GM19455 (cell line): ENCODE data around the gene HERPUD2.
"Not testable (repeated sequence)": the region's sequence is repeated elsewhere in the genome, so short reads cannot be mapped to it uniquely, and the experiment has no call there.

Experiments used
- ATAC-seq: cut with Tn5 transposase; IDR thresholded peaks from one replicate; pipeline ENCODE4 v1.9.1; 2021; ENCODE audit not compliant: unreplicated experiment

HERPUD2 gene

GRCh38 chr7:35714862-35715261 is 19.9 kb upstream of the HERPUD2 start:
- no peak for ATAC-seq

DNA sequence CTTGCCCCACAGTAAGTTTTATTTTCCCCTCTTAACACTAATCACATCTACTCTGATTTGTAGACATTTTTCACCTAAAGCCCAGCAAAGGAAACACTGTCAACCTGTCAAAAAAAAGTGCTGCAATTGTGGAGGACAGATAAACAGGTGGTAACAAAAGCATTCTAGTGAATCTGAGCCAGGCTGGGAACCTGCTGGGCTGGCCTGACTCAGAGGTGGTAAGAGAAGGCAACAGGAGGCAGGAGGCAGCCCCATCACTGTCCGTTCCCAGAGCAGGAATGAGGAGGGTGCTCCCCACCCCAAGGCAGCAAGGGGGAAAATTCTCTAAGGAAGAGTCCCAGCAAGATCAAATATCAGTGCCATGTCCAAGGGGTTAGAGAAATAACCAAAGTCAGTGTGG is 19.5 kb upstream of the HERPUD2 start:
- ATAC-seq, result no peak

- ATAC-seq, result no peak
These were observed 17.8 kb upstream of the HERPUD2 start for GRCh38 chr7:35712563-35713226.

DNA sequence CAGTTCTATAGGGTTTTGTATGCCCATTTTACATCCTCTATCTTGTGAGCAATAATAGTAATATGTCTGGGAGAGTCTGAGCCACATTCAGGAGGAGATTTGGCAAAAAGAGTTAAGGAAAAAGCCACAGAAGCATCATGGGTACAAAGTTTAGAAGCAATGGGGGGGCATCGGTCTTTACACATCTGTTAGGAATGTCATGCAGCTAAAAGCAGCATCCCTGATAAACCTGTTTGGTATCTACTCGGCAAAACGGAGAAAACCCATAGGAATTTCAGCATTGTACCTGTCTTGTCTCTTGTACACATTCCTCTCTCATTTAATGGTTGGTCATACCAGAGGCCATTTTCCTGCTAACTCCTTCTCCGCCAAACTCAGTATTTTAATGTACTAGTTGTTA is 12.5 kb upstream of the HERPUD2 start:
- ATAC-seq, result no peak

DNA sequence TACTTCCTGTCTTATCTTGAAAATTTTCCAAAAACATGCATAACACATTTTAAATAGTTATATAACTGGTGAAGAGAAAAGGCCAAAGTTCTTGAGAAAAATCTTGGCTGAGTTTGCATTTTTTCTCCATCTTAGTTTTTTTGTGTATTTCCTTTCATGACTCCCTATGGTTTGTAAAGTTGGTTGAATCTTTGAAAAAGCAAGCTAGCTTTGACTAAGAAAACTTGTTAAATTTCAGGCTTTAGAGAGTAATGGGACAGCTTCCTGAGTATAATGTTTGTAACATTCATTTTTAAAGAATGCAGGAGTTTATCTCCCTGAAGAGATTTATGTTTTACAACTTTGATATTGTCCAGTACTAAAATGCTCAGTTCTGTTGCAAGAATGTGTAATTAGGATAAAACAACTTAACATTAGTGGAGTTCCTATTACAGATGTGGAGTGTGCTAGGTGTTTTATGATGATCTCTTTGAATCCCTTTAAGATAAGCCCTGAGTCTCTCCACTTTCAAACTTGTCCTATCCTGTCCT is 11.1 kb upstream of the HERPUD2 start:
- ATAC-seq, result no peak

GRCh38 chr7:35704261-35704660 is 9.3 kb upstream of the HERPUD2 start:
- ATAC-seq, result no peak

DNA sequence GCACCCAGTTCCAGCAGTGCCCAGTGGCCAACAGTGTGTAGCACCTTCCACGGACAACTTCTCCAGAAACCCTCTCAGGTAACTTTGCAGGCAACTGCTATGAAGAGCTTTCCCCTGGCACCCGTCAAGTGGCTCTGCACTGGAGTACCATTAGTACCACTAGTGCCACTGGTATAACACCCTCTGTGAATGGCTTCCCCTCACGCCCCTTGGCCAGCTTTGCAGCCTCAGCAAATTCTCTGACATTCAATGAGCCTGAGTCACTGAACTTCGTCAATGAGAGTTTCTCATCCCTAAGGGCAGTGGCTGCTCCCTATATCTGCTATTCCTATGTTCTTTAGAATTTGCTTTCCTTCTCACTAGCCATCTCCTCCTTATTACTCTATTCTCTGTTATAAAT is 7.6 kb upstream of the HERPUD2 start:
- no peak for ATAC-seq

GRCh38 chr7:35701287-35701900 is 6.5 kb upstream of the HERPUD2 start:
- no peak for ATAC-seq

GRCh38 chr7:35700865-35701264 is 5.9 kb upstream of the HERPUD2 start:
- ATAC-seq, result no peak

DNA sequence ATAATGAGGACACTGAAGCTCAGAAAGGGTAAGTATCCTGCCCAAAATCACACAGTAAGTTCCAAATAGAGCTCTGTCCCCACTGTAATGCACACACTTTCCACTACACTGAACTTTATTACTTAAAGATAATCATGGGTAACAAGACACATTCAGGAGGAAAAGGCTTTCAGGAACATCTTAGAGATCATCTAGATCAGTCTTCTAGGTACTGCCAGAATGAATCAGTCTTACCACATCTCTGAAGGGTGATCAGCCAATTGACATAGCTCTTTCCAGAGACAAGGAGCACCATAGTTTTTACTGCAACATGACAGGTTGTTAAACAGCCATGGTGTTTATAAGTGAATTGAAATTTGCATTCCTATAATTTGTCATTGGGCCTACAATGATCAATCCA is 5.4 kb upstream of the HERPUD2 start:
- ATAC-seq, result no peak

GRCh38 chr7:35699796-35700305 is 4.9 kb upstream of the HERPUD2 start:
- ATAC-seq, result no peak

GRCh38 chr7:35698382-35698781 is 3.4 kb upstream of the HERPUD2 start:
- not testable (repeated sequence) for ATAC-seq

GRCh38 chr7:35697414-35698175 is 2.7 kb upstream of the HERPUD2 start:
- ATAC-seq, result no peak

GRCh38 chr7:35695987-35696386 is 1.1 kb upstream of the HERPUD2 start:
- no peak for ATAC-seq

DNA sequence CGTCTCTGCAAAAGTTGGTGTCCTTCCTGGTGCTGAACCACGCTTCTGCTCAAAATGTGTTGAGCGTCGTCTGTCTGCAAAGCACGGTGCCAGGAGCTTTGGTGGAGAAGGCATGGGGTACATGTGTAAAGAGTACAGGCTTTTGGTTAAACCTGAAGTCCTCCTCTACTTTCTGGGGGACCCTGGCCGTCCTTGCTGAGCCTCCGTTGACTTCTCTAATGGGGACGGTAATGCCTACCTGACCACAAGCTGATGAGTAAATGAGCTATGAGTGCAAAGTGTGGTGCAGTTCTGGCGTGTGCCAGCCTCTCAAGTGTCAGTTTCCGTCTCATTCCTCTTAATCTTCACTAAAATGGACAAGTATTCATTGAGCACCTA is 527 bp upstream of the HERPUD2 start:
- peak; percentile 2 for ATAC-seq

DNA sequence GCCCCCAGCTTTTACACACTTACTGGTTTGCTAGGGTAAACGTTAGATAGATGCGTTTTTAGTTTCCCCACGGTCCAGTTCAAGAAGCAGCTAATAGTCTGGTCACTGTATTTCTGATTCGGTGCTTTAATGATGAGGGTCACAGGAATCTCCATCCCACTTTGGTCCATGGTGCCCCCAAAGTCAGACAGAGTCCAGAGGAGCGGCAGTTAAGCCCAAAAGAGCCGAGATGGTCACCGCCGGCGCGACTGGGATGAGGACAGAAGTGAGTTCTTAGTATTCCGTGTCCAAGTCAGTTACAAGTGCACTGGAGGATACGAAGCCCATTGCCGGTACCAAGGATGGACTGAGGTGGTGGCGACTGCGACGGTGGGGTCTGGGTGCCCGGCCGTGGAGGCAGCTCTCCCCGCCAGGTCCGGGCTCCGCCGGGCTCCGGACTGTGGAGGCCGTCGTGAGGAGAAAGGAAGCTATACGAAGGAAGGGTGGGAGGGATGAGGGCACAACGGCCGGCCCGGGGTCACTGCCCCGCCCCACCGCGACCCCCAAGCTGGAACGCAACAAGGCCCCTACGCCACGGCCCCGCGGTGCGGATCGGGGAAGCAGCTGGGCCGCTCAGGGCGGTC is 663 bp downstream of the HERPUD2 start:
- peak; percentile 27 for ATAC-seq

DNA sequence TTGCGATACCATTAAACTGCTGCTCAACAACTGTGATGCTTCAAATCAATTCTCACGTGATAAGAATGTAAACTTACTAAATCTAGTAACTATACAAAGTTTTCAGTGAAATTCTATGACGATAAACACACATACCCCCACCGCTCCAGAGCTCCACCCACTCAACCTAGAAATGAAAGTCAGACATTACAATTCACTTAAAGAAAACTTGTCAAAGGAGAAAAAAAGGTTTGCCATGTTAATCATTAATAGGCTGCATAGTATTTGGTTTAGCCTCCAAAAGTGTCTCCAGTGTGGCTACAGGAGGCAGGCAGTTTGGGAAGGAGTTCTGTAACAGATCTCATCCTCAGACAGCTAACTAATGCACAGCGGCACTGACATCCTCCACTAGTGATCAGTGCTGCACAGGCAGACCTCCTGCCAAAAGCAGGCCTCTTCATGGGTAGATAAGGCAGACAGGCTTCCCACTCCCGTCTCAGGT is 3.1 kb downstream of the HERPUD2 start:
- no peak for ATAC-seq

- no peak for ATAC-seq
These were observed 3.6 kb downstream of the HERPUD2 start for GRCh38 chr7:35691366-35691765.

DNA sequence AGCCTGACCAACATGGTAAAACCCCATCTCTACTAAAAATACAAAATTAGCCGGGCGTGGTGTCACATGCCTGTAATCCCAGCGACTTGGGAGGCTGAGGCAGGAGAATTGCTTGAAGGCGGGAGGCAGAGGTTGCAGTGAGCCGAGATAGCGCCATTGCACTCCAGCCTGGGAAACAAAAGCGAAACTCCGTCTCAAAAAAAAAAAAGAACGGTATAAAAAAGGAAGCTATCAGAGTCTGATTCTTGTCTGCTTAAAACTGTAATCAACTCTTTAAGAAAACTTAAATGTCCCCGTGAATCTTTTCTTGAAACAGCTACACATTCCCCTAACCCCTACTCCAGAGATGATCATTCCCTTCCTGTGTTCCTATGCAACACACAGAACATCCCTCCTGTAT is 4.3 kb downstream of the HERPUD2 start:
- ATAC-seq, result not testable (repeated sequence)

DNA sequence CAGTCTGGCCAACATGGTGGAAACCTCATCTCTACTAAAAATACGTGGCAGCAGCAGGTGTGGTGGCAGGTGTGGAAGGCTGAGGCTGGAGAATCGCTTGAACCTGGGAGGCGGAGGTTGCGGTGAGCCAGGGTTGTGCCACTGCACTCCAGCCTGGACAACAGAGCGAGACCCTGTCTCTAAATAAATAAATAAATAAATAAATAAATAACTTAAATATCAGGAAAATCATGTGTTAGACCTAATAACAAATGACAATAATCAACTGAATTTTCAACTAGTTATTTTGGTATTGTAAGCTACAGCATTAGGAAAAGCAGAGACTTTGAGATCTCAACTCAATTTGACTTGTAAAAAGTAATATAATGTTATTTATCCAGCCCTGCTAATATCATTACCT is 9.2 kb downstream of the HERPUD2 start:
- ATAC-seq, result no peak
